GM19395 (cell line): ENCODE measurements around the gene KDM7A.

Experiments
- ATAC-seq: cut with Tn5 transposase; IDR thresholded peaks from one replicate; pipeline ENCODE4 v1.9.1; 2021; ENCODE audit warnings: mild to moderate bottlenecking, moderate library complexity; ENCODE audit not compliant: unreplicated experiment

Gene KDM7A, protein sequence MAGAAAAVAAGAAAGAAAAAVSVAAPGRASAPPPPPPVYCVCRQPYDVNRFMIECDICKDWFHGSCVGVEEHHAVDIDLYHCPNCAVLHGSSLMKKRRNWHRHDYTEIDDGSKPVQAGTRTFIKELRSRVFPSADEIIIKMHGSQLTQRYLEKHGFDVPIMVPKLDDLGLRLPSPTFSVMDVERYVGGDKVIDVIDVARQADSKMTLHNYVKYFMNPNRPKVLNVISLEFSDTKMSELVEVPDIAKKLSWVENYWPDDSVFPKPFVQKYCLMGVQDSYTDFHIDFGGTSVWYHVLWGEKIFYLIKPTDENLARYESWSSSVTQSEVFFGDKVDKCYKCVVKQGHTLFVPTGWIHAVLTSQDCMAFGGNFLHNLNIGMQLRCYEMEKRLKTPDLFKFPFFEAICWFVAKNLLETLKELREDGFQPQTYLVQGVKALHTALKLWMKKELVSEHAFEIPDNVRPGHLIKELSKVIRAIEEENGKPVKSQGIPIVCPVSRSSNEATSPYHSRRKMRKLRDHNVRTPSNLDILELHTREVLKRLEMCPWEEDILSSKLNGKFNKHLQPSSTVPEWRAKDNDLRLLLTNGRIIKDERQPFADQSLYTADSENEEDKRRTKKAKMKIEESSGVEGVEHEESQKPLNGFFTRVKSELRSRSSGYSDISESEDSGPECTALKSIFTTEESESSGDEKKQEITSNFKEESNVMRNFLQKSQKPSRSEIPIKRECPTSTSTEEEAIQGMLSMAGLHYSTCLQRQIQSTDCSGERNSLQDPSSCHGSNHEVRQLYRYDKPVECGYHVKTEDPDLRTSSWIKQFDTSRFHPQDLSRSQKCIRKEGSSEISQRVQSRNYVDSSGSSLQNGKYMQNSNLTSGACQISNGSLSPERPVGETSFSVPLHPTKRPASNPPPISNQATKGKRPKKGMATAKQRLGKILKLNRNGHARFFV

GRCh38 chr7:140176811-140177702 lies at the start of gene KDM7A:
Gene KDM7A, minus strand, starts transcription at chr7:140176983. Its CDS starts 46 bp downstream, at chr7:140176937.
- ATAC-seq, result peak; percentile 59

DNA sequence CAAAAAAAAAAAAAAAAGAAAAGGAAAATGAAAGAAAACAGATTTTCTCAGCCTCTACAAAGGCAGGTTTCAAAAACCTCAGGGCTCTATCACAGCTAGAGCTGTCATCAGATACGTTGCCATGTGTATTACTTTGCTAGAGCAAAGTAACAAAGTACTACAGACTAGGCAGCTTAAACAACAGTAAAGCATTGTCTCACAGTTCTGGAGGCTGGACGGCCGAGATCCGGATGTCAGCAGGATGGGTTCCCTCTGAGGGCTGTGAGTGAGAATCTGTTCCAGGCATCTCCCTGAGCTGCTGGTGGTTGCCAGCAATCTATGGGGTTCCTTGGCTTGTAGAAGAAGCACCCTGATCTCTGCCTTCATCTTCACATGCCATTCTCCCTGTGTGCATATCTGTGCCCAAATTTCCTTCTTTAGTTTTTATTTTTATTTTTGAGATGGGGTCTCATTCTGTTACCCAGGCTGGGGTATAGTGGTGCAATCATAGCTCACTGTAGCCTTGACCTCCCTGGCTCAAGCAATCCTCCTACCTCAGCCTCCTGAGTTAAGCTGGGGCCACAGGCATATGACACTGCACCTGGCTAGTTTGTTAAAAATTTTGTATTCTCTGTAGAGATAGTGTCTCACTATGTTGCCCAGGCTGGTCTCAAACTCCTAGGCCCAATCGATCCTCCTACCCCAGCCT lies 48.9 kb upstream of the KDM7A start:
- ATAC-seq, result no peak

GRCh38 chr7:140223515-140224221 lies 46.9 kb upstream of the KDM7A start:
- no peak for ATAC-seq

DNA sequence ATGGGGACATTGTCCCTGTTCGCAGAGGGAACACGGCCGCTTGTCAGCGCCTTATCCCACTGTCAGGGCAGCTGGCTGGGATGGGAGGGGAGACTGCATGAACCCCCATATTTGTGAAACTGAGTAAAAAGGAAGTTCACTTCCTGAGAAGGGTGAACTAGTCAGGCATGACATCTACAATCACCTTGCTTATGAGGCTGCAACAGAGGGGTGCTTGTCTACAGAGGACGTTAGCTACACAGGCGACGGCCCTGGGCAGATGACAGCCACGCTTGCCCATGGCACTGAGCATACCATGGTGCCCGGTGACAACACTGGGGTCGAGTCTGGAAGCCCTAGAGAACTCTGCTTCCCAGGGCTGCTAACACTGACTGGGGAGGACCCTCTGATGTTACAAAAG lies 46.0 kb upstream of the KDM7A start:
- no peak for ATAC-seq

GRCh38 chr7:140219672-140220524 lies 43.1 kb upstream of the KDM7A start:
- ATAC-seq, result no peak

DNA sequence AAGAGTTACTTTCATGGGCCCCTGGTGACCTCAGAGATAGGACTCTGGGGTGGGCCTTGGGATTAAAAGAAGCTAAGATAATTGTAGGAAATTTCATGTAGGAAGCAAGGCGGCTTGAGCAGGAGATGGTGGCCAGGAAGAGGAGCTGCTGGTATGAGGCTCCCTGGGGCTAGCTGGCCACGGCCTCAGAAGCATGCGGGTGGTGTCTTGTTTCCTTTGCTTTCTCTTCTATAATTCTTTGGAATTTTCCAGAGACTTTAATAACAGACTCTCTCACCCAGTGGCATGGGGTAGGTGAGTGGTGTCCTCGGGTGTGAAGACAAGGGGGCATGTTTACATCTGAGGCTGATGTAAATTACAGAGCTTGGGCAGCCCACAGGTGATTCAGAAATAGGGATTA lies 41.9 kb upstream of the KDM7A start:
- no peak for ATAC-seq

GRCh38 chr7:140217750-140218501 lies 41.1 kb upstream of the KDM7A start:
- ATAC-seq, result no peak

DNA sequence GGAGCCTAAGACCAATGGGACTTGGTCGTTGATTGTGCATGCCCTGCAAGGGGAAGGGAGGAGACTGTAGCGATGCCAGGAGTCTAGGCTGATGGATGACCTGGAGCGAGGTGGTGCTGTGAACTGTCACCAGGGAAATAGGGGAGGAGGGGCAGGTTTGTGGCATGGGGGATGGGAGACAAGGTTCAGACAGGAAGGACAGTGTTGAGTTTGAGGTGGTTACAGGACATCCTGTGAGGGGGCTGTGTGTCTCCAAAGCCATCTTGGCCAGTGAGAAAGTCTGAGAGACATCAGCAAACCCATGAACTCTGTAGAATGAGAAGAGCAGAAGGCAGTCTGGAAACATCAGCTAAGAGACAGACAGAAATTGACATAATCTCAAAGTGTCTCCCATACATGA lies 38.5 kb upstream of the KDM7A start:
- no peak for ATAC-seq

GRCh38 chr7:140214075-140214684 lies 37.4 kb upstream of the KDM7A start:
- no peak for ATAC-seq

GRCh38 chr7:140213684-140214074 lies 36.9 kb upstream of the KDM7A start:
- no peak for ATAC-seq

DNA sequence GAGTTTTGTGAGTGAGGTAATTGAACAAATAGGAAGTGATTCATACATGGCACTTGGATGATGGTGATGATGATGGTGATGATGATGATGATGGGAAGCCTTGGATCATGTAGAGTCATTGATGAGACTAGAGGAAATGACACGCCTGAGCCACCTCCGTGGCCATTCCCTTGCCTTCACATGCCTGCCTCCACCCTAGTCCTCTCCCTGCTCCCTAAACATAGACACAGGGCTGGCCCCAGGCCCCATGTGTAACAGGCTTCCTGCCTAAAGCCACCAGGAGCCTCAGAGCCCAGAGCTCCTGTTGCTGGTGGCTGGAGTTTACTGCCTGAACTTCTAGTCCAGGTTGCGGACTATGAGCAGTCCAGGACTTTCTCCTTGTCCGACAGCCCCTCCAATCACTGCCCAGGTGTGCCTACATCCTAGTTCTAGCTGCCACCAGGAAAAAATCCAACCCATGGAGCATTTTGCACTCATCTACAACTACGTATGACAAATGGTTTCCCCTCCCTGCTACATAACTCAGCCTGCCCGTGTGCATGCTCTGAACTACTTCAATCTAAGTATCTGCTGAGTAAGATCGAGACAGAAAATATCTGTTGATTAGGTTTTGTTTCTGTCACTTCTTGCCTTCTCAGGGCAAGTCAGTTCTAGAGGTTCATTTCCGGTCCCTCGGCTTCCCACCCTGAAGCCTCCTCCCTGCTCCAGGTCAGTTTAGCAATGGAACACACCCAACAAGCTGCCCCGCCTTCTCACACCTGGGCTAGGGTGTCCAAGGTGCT lies 35.5 kb upstream of the KDM7A start:
- peak; percentile 69 for ATAC-seq

DNA sequence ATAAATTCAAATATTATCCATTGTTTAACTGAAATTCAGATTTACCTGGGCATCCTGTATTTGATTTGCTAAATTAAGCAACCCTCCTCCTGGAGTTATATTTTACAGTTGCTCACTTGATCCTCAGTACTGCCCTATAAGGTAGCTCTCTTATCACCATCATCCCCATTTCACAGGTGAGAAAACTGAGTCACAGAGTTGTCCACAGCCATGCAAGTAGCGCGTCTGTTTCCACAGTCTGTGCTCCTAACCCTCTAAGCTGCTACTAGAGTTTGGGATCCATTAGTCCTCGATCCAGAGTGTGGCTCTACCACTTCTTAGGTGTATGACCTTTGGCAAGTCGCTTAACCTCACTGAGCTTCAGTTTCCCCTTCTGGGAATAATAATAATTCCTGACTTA lies 34.9 kb upstream of the KDM7A start:
- ATAC-seq, result no peak

- ATAC-seq, result peak; percentile 90
Observed at GRCh38 chr7:140209866-140210609, 33.3 kb upstream of the KDM7A start.

GRCh38 chr7:140206616-140207389 lies 30.0 kb upstream of the KDM7A start:
- ATAC-seq, result no peak

GRCh38 chr7:140205600-140205999 lies 28.8 kb upstream of the KDM7A start:
- ATAC-seq, result no peak
